SH-SY5Y (cell line): ENCODE data around the gene JUP.

Experiments used
- GATA2 ChIP-seq: IDR thresholded peaks from 2 replicates; pipeline ENCODE4 v1.6.1; 2011; ENCODE audit warnings: mild to moderate bottlenecking, low read depth, low read length
- GATA3 ChIP-seq: IDR thresholded peaks from 2 replicates; pipeline ENCODE4 v1.6.1; 2011; ENCODE audit warnings: low read depth, mild to moderate bottlenecking, low read length, moderate library complexity

The JUP gene

DNA sequence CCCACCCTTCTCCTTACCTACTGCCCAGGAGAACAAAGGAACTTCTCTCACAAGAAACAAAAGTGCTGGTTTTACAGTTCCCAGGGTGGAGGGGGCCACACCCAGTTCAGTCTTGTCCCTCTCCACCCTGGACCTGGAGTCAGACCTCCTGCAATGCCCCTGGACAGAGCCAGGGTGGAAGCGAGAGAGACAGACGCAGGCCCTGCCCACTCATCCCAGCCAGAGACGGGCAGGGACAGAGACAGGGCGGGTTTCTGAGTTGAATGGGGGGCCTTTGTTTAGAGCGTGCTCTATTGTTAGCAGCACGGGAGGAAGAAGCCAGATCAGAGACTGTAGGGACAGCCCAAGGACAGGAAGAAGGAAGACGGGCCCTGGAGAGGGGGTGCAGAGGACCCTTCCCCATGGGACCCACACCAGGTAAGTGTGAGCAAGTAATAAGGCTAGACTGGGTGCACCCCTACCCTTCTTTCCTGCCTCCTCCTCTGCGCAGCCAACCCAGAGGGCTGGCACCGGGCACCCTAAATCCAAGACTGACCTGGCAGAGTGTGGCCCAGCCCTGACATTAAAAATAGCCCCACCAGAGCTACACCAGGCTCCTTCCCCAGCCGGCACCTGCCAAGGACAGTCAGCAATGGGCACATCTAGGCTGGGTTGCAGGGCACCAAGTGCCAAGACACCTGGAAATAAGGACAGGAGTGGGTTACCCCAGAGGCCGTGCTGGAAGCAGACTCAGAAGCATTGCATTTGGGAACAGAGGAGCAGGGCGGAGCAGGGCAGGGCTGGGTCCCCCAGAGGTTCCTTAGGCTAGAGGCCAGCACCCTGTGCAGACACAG is 10.9 kb downstream of the JUP start:
- TF ChIP-seq GATA3 (no peak), GATA2 (no peak)

- TF ChIP-seq GATA3 (no peak), GATA2 (no peak)
Observed at GRCh38 chr17:41773731-41774193, 12.7 kb downstream of the JUP start.

DNA sequence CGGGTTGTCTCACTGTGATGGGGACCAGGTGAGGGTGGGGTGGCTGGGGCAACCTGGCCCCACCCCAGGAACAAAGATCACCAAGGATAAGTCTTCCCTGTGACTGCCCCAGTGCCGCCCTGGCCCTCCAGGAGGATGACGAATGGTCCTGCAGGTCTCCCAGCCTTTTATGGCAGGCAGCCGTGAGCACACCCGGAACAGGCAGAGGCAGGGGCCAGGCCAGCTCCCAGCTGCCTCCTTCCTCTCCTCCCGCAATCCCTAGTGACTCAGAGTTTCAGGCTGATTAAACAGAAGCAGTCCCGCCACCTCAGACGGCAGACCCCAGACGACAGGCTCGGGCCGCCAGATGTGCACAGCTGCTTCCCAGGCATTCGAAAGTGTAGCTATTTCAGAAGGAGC is 13.3 kb downstream of the JUP start:
- TF ChIP-seq GATA3 (no peak), GATA2 (no peak)

- no peak for TF ChIP-seq GATA2
- no peak for TF ChIP-seq GATA3
Observed at GRCh38 chr17:41772586-41773189, 13.8 kb downstream of the JUP start.

- TF ChIP-seq GATA2 (no peak), GATA3 (no peak)
Observed at GRCh38 chr17:41772218-41772585, 14.3 kb downstream of the JUP start.

GRCh38 chr17:41771389-41772206 is 14.9 kb downstream of the JUP start:
- no peak for TF ChIP-seq GATA2
- TF ChIP-seq GATA3, result no peak

- no peak for TF ChIP-seq GATA3
- TF ChIP-seq GATA2, result no peak
Observed at GRCh38 chr17:41769985-41770384, 16.5 kb downstream of the JUP start.

DNA sequence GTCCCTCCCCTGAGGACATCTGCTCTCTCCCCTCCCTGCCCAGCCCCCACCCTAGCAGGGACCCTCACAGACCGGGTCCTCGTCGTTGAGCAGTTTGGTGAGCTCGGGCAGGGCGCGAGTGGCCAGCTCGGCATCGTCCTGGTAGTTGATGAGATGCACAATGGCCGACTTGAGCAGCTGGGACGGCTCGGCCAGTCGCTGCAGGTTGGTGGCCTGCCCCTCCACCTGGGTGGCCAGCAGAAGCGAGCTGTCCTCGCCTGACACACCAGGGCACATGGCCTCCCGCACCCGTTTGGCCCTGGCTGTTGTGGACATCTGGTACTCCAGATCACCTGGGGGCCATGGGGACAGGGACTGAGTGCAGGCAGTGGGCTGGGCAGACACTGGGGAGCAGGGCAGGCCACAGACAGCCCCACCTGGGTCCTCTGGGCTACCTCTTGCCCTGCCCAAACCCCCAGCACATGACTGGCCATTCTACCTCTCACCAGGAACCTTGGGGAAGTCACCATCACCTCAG is 17.1 kb downstream of the JUP start:
- TF ChIP-seq GATA2 (no peak), GATA3 (no peak)

DNA sequence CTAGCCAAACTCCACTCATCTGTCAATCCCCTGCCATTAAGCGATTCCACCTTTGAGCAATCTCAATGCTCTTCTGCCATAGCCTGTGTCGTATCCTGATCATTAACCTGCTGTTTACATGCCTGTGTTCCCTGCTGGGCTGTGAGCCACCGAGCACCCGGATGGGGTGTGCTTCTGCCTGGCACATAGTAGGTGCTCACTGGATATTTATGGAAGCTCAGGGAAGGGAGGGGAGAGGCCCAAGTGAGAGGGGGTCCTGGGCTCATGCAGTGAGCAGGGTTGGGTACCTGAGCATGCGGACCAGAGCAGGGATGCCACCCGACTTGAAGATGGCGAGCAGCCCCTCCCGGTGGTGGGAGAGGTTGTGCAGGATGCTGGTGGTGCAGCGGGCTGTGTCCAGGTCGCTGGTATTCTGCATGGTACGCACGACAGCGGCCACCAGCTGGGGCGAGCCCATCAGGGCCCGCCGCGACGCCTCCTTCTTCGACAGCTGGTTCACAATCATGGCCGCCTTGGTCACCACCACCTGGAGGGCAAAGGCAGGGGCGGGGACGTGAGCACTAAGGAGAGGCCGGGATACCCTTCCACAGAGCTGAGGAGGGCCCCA is 17.7 kb downstream of the JUP start:
- no peak for TF ChIP-seq GATA3
- no peak for TF ChIP-seq GATA2

GRCh38 chr17:41767324-41768042 is 19.0 kb downstream of the JUP start:
- TF ChIP-seq GATA3, result no peak
- TF ChIP-seq GATA2, result no peak

DNA sequence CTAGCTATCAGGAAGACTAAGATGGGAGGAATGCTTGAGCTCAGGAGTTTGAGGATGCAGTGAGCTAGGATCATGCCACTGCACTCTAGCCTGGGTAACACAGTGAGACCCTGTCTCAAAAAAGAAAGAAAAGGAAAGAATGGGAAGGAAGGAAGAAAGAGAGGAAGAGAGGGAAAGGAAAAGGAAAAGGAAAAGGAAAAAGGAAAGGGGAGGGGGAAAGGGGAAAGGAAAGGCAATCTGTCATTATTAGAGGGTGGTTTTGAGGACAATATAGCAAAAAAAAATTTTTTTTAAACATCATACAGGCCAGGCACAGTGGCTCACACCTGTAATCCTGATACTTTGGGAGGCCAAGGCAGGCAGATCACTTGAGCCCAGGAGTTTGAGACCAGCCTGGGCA is 20.4 kb downstream of the JUP start:
- TF ChIP-seq GATA3, result no peak
- TF ChIP-seq GATA2, result no peak

DNA sequence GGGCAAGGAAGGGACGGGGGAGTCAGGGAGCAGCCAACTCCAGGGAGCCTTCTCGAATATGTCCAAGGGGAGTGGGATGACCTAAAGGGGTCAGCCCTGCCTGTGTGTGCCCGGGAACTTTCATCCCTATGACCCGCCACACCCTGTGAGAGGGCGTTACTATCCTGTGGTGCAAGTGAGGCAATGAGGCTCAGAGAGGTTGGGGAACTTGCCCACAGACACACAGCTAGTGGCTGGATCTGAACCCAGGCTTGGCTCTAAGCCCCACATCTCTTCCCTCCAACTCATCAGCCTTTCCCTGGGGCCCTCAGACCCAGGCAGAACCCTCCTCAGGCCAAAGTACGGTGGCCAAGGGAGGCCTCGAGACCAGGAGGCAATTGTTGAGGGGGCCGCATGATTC is 23.2 kb downstream of the JUP start:
- TF ChIP-seq GATA2 (no peak), GATA3 (no peak)

DNA sequence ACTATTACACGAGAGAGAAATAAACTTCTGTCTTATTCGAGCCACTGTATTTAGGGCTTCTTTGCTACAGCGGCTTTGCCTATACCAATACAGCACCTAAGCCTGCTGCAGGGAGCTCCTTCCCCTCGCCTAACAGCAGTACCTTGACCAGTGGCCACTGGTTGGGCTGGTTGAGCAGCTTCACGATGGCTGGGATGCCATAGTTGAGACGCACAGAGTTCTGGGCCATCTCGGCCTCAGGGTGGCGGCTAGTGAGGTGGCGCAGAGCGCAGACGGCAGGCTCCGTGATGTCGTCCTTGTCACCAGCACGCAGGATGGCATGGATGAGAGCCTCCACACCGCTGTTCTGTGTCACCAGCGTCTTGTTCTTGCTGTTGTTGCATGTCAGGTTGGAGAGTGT is 23.7 kb downstream of the JUP start:
- no peak for TF ChIP-seq GATA2
- no peak for TF ChIP-seq GATA3

DNA sequence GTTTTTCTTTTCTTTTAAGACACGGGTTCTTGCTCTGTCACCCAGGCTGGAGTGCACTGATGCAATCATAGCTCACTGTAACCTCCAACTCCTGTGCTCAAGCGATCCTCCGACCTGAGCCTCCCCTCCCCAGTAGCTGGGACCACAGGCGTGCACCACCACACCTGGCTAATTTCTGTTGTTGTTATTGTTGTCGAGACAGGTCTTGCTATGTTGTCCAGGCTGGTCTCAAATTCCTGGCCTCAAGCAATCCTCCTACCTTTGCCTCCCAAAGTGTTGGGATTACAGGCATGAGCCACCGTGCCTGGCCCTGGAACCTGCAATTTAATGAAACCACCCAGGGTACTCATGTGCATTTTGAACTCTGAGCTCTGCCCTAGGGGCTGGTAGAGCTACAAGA is 24.1 kb downstream of the JUP start:
- no peak for TF ChIP-seq GATA3
